Endothelial cell of umbilical vein (primary cell): ENCODE data around the gene ASGR2.
A peak's percentile ranks its signal among the peaks of the same experiment; 100 is the strongest.

ENCODE experiments used
- CTCF ChIP-seq, 2 donors: IDR thresholded peaks; 1 replicate in 1 of 2; 2 replicates in 1 of 2; pipeline ENCODE4 v1.5.1; 2011; ENCODE audit warnings: low read length in 2 of 2, mild to moderate bottlenecking in 2 of 2, moderate library complexity in 2 of 2, control low read depth in 1 of 2, inconsistent platforms in 1 of 2, low read depth in 1 of 2; ENCODE audit not compliant: insufficient read depth in 1 of 2; ENCODE audit errors: extremely low read depth in 1 of 2
- EZH2 ChIP-seq: IDR thresholded peaks from 2 replicates; pipeline ENCODE4 v1.6.1; 2012; ENCODE audit warnings: borderline replicate concordance, low read depth, mild to moderate bottlenecking, moderate library complexity, low read length, inconsistent platforms; ENCODE audit not compliant: severe bottlenecking
- JUN ChIP-seq: IDR thresholded peaks from 2 replicates; pipeline ENCODE4 v1.6.1; 2011; ENCODE audit warnings: borderline replicate concordance, low read depth; ENCODE audit not compliant: insufficient read length, insufficient read depth
- TF ChIP-seq, protein P1 (sequence below): IDR thresholded peaks from 2 replicates; pipeline ENCODE4 v1.6.1; 2011; ENCODE audit not compliant: insufficient read depth, insufficient read length

- peak; percentile 99 for TF ChIP-seq JUN
- TF ChIP-seq EZH2 = no peak
- TF ChIP-seq, protein P1, sequence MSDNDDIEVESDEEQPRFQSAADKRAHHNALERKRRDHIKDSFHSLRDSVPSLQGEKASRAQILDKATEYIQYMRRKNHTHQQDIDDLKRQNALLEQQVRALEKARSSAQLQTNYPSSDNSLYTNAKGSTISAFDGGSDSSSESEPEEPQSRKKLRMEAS = no peak
- no peak for TF ChIP-seq CTCF (IDR thresholded peaks at IDR 0.05; ENCODE audit: extremely low read depth in 1 of 2, insufficient read depth in 1 of 2, low read depth in 1 of 2, low read length in 2 of 2)
These were observed 54.3 kb downstream of the ASGR2 start for GRCh38 chr17:7060165-7060891.
